ENCODE measurements around the gene CD22. TPM values are rescaled to one million over a fixed set of nuclear protein-coding genes. Genes with fewer than 3 reads are reported as not detected.
A peak's percentile ranks its signal among the peaks of the same experiment; 100 is the strongest.

CD22 gene
- total RNA-seq, 6 donors from 2014 or later, result 8.8 to 36.7 (median 24.7) TPM

GRCh38 chr19:35294859-35295791 lies 33.9 kb upstream of the CD22 start:
- ATAC-seq (ENCODE audit: low FRiP score in 2 of 2) (no peak), DNase-seq (peak in 1 of 2 donors; percentile 70)
- TF ChIP-seq POLR2A (IDR thresholded peaks at IDR 0.05) (no peak), POLR2AphosphoS5 (IDR thresholded peaks at IDR 0.05) (no peak), CTCF (IDR thresholded peaks at IDR 0.05) (no peak), EP300 (IDR thresholded peaks at IDR 0.05) (no peak)
- WGBS, 2 donors, result 50 to 56% methylated on average over 10 to 15 of the region's 25 CpGs
- no peak overlapping the region for H3K27ac ChIP-seq
- H3K36me3 ChIP-seq, result no peaks in the 10 kb centered on the region
- no peak overlapping the region for H3K4me3 ChIP-seq
- no peaks in the 10 kb centered on the region for H3K27me3 ChIP-seq
- H3K9me3 ChIP-seq, result no peaks in the 10 kb centered on the region
- H3K4me1 ChIP-seq, result peaks cover 0 to 3% (median 0%) of the 10 kb centered on the region in 4 donors

GRCh38 chr19:35295792-35296462 lies 33.1 kb upstream of the CD22 start:
- WGBS, 2 donors, result 40 to 47% methylated on average over 13 to 24 of the region's 24 CpGs
- Histone ChIP-seq H3K9me3 (no peaks in the 10 kb centered on the region), H3K27ac (no peak overlapping the region), H3K4me1 (peaks cover 0 to 3% (median 0%) of the 10 kb centered on the region in 4 donors), H3K36me3 (no peaks in the 10 kb centered on the region), H3K4me3 (no peak overlapping the region), H3K27me3 (no peaks in the 10 kb centered on the region)
- TF ChIP-seq POLR2AphosphoS5 (IDR thresholded peaks at IDR 0.05) (no peak), CTCF (IDR thresholded peaks at IDR 0.05) (no peak), POLR2A (IDR thresholded peaks at IDR 0.05) (no peak)
- DNase-seq, result peak in 1 of 2 donors; percentile 67
- ATAC-seq (ENCODE audit: low FRiP score in 2 of 2), result no peak

GRCh38 chr19:35296644-35297514 lies 32.1 kb upstream of the CD22 start:
- H3K36me3 ChIP-seq, result no peaks in the 10 kb centered on the region
- no peak overlapping the region for H3K27ac ChIP-seq

GRCh38 chr19:35297515-35297848 lies 31.5 kb upstream of the CD22 start:
- Histone ChIP-seq H3K27ac (no peak overlapping the region), H3K9me3 (no peaks in the 10 kb centered on the region), H3K27me3 (no peaks in the 10 kb centered on the region), H3K4me3 (no peak overlapping the region), H3K4me1 (peaks cover 0 to 3% (median 0%) of the 10 kb centered on the region in 4 donors), H3K36me3 (no peaks in the 10 kb centered on the region)
- WGBS, 2 donors, result 94 to 100% methylated on average over 3 of the region's 3 CpGs
- DNase-seq (no peak), ATAC-seq (ENCODE audit: low FRiP score in 2 of 2) (no peak)
- TF ChIP-seq CTCF (IDR thresholded peaks at IDR 0.05) (no peak), EP300 (IDR thresholded peaks at IDR 0.05) (no peak), POLR2AphosphoS5 (IDR thresholded peaks at IDR 0.05) (no peak), POLR2A (IDR thresholded peaks at IDR 0.05) (no peak)

More at GRCh38 chr19:35296644-35297514, 32.1 kb upstream of the CD22 start:
- ATAC-seq (ENCODE audit: low FRiP score in 2 of 2) (no peak), DNase-seq (no peak)
- no peak for TF ChIP-seq CTCF (IDR thresholded peaks at IDR 0.05)
- no peak for TF ChIP-seq POLR2AphosphoS5 (IDR thresholded peaks at IDR 0.05)
- TF ChIP-seq POLR2A (IDR thresholded peaks at IDR 0.05), result no peak
- H3K27me3 ChIP-seq, result no peaks in the 10 kb centered on the region
- WGBS, 2 donors, result 87 to 92% methylated on average over 7 of the region's 7 CpGs
- peaks cover 0 to 3% (median 0%) of the 10 kb centered on the region in 4 donors for H3K4me1 ChIP-seq
- H3K4me3 ChIP-seq, result no peak overlapping the region
- no peaks in the 10 kb centered on the region for H3K9me3 ChIP-seq

Measured in upper lobe of left lung (tissue), 6 donors.